Ishikawa (cell line): ENCODE results near the gene BIRC7.

ENCODE experiments used
- CEBPB ChIP-seq: IDR thresholded peaks from 2 replicates; pipeline ENCODE4 v1.6.1; 2012
- CREB1 ChIP-seq: IDR thresholded peaks from 2 replicates; pipeline ENCODE4 v1.6.1; 2012; ENCODE audit warnings: low read depth
- EGR1 ChIP-seq: IDR thresholded peaks from 2 replicates; pipeline ENCODE4 v1.6.1; 2012
- EP300 ChIP-seq: IDR thresholded peaks from 2 replicates; pipeline ENCODE4 v1.6.1; 2012; ENCODE audit warnings: borderline replicate concordance
- FOXM1 ChIP-seq: IDR thresholded peaks from 2 replicates; pipeline ENCODE4 v1.6.1; 2012; ENCODE audit warnings: low read depth, borderline replicate concordance
- MAX ChIP-seq: IDR thresholded peaks from 2 replicates; pipeline ENCODE4 v1.6.1; 2012
- NFIC ChIP-seq: IDR thresholded peaks from 2 replicates; pipeline ENCODE4 v1.6.1; 2012
- RAD21 ChIP-seq: IDR thresholded peaks from 2 replicates; pipeline ENCODE4 v1.6.1; 2012; ENCODE audit warnings: low read depth
- REST ChIP-seq: IDR thresholded peaks from 2 replicates; pipeline ENCODE4 v1.6.1; 2012; ENCODE audit warnings: low read depth, mild to moderate bottlenecking
- TAF1 ChIP-seq: IDR thresholded peaks from 2 replicates; pipeline ENCODE4 v1.6.1; 2012; ENCODE audit warnings: low read depth, mild to moderate bottlenecking
- TCF12 ChIP-seq: IDR thresholded peaks from 2 replicates; pipeline ENCODE4 v1.6.1; 2012; ENCODE audit warnings: low read depth
- TEAD4 ChIP-seq: IDR thresholded peaks from 2 replicates; pipeline ENCODE4 v1.6.1; 2012
- USF1 ChIP-seq: IDR thresholded peaks from 2 replicates; pipeline ENCODE4 v1.6.1; 2012
- YY1 ChIP-seq: IDR thresholded peaks from 2 replicates; pipeline ENCODE4 v1.6.1; 2012; ENCODE audit warnings: low read depth
- ZBTB7A ChIP-seq: IDR thresholded peaks from 2 replicates; pipeline ENCODE4 v1.6.1; 2012; ENCODE audit warnings: low read depth

The BIRC7 gene

GRCh38 chr20:63212393-63212730, 23.3 kb upstream of the BIRC7 start:
- TF ChIP-seq MAX = no peak
- TF ChIP-seq TCF12 = no peak
- no peak for TF ChIP-seq TEAD4

- no peak for TF ChIP-seq EP300
- TF ChIP-seq FOXM1 = no peak
- no peak for TF ChIP-seq CEBPB
- TF ChIP-seq TEAD4 = no peak
- no peak for TF ChIP-seq NFIC
- TF ChIP-seq ZBTB7A = no peak
- TF ChIP-seq TAF1 = no peak
- no peak for TF ChIP-seq TCF12
- TF ChIP-seq CREB1 = no peak
- TF ChIP-seq MAX = no peak
- TF ChIP-seq USF1 = no peak
- no peak for TF ChIP-seq RAD21
- no peak for TF ChIP-seq EGR1
- TF ChIP-seq YY1 = no peak
- no peak for TF ChIP-seq REST
Observed at GRCh38 chr20:63212792-63213191, 22.9 kb upstream of the BIRC7 start.

- TF ChIP-seq YY1 (no peak), FOXM1 (no peak), RAD21 (no peak), CREB1 (no peak), CEBPB (no peak), TEAD4 (no peak), ZBTB7A (no peak), EP300 (no peak), USF1 (no peak), NFIC (no peak)
Observed at GRCh38 chr20:63214514-63214913, 21.2 kb upstream of the BIRC7 start.

GRCh38 chr20:63215101-63216040, 20.3 kb upstream of the BIRC7 start:
- TF ChIP-seq USF1 = peak; percentile 10; the same call in 1 of the 2 replicates
- TF ChIP-seq RAD21 = no peak; the same call in 1 of the 2 replicates
- TF ChIP-seq ZBTB7A = 0 out of 2 replicates have a peak, but pooled peaks have one; percentile 8

GRCh38 chr20:63216041-63216848, 19.5 kb upstream of the BIRC7 start, which contains the start of gene YTHDF1:
TSS of gene YTHDF1 (minus strand) at chr20:63216131. CDS start at chr20:63215892, 239 bp downstream.
- TF ChIP-seq ZBTB7A (0 out of 2 replicates have a peak, but pooled peaks have one; percentile 41), MAX (peak; percentile 92), TCF12 (peak; percentile 20; the same call in 1 of the 2 replicates), CREB1 (no peak), USF1 (peak; percentile 97), REST (no peak), TEAD4 (no peak), YY1 (peak; percentile 89), TAF1 (peak; percentile 67; the same call in 1 of the 2 replicates), RAD21 (no peak), FOXM1 (no peak), NFIC (peak; percentile 25; the same call in 1 of the 2 replicates), CEBPB (no peak), EP300 (no peak), EGR1 (peak; percentile 96)
